ENCODE measurements around the gene PPP3CB.

DNA sequence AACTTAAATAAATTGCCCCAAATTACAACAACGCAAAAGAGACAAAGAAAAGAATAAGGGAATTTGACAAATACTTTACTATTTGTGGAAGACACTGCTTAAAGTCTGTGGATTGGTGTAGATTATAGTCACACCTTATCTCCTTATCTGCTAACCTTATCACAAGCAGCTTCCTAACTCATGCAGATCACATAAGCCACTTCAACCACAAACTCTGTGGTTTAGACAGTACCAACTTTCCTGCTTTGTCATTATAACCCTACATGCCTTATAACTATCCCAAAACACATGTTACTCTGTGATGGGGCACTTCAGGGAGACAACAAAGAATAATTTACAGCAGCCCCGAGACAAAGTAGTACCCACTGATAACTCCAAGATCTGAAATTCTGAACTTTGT is 41.5 kb upstream of the PPP3CB start:
- TF ChIP-seq, protein P1, sequence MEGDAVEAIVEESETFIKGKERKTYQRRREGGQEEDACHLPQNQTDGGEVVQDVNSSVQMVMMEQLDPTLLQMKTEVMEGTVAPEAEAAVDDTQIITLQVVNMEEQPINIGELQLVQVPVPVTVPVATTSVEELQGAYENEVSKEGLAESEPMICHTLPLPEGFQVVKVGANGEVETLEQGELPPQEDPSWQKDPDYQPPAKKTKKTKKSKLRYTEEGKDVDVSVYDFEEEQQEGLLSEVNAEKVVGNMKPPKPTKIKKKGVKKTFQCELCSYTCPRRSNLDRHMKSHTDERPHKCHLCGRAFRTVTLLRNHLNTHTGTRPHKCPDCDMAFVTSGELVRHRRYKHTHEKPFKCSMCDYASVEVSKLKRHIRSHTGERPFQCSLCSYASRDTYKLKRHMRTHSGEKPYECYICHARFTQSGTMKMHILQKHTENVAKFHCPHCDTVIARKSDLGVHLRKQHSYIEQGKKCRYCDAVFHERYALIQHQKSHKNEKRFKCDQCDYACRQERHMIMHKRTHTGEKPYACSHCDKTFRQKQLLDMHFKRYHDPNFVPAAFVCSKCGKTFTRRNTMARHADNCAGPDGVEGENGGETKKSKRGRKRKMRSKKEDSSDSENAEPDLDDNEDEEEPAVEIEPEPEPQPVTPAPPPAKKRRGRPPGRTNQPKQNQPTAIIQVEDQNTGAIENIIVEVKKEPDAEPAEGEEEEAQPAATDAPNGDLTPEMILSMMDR (IDR thresholded peaks at IDR 0.05 in 8 of 11, conservative IDR thresholded peaks at IDR 0.05 in 3 of 11), result no peak
- no peak for TF ChIP-seq POLR2AphosphoS5 (IDR thresholded peaks at IDR 0.05)
- TF ChIP-seq POLR2A (IDR thresholded peaks at IDR 0.05), result no peak

Measured in spleen (tissue), 7 donors.